OCI-LY1 (cell line): Measurements from ENCODE around the gene TBC1D9B.

Experiments used
- H2AFZ ChIP-seq: fragments of 200-600 bp; sonication (generic), shearing (Covaris generic); 2 replicates; pipeline ENCODE4 v1.6.0; 2014; ENCODE audit warnings: antibody characterized with exemption, mild to moderate bottlenecking, low read length
- H3F3A ChIP-seq: fragments of 200-600 bp; sonication (generic), shearing (Covaris generic); 2 replicates; pipeline ENCODE4 v1.6.0; 2014; ENCODE audit warnings: mild to moderate bottlenecking, antibody characterized with exemption, low read length, moderate library complexity; ENCODE audit not compliant: insufficient read depth
- H3K27ac ChIP-seq: fragments of 200-600 bp; sonication (generic); 2 replicates; pipeline ENCODE4 v1.5.1; 2014; ENCODE audit warnings: low read length, mixed run types, mild to moderate bottlenecking, low read depth; ENCODE audit not compliant: poor library complexity, severe bottlenecking
- H3K27me3 ChIP-seq: fragments of 200-600 bp; sonication (generic); 2 replicates; pipeline ENCODE4 v1.6.0; 2014; ENCODE audit warnings: antibody characterized with exemption, mild to moderate bottlenecking, low read length, moderate library complexity; ENCODE audit not compliant: insufficient read depth
- H3K36me3 ChIP-seq: fragments of 200-600 bp; sonication (generic); 2 replicates; pipeline ENCODE4 v1.6.1; 2014; ENCODE audit warnings: mild to moderate bottlenecking, antibody characterized with exemption, low read length, moderate library complexity, mixed read lengths; ENCODE audit not compliant: insufficient read depth
- H3K4me1 ChIP-seq: fragments of 200-600 bp; sonication (generic); 2 replicates; pipeline ENCODE4 v1.5.1; 2014; ENCODE audit warnings: mild to moderate bottlenecking, low read length, moderate library complexity; ENCODE audit not compliant: insufficient read depth, severe bottlenecking
- H3K4me2 ChIP-seq: fragments of 200-600 bp; sonication (generic), shearing (Covaris generic); 2 replicates; pipeline ENCODE4 v1.6.1; 2014; ENCODE audit warnings: low read length
- H3K4me3 ChIP-seq: fragments of 200-600 bp; sonication (generic); 2 replicates; pipeline ENCODE4 v1.5.1; 2014; ENCODE audit warnings: low read length, low read depth, mild to moderate bottlenecking, mixed read lengths; ENCODE audit not compliant: poor library complexity, severe bottlenecking
- H3K79me2 ChIP-seq: fragments of 200-600 bp; shearing (Covaris generic); 2 replicates; pipeline ENCODE4 v1.6.1; 2016; ENCODE audit warnings: mixed run types, low read length, mixed read lengths; ENCODE audit not compliant: insufficient read depth
- H3K9ac ChIP-seq: fragments of 200-600 bp; sonication (generic), shearing (Covaris generic); 2 replicates; pipeline ENCODE4 v1.6.1; 2014; ENCODE audit warnings: mild to moderate bottlenecking, low read length, mixed read lengths
- H3K9me2 ChIP-seq: fragments of 200-600 bp; sonication (generic), shearing (Covaris generic); 2 replicates; pipeline ENCODE4 v1.6.1; 2014; ENCODE audit warnings: low read depth, mild to moderate bottlenecking, low read length, mixed read lengths
- H3K9me3 ChIP-seq: fragments of 200-600 bp; shearing (Covaris generic); 2 replicates; pipeline ENCODE4 v1.6.1; 2014; ENCODE audit warnings: low read length, mixed read lengths
- H4K20me1 ChIP-seq: fragments of 200-600 bp; sonication (generic), shearing (Covaris generic); 2 replicates; pipeline ENCODE4 v1.6.0; 2016; ENCODE audit warnings: mild to moderate bottlenecking, low read length; ENCODE audit not compliant: insufficient read depth
- CTCF ChIP-seq: fragments of 200-600 bp; sonication (generic), shearing (Covaris generic); IDR thresholded peaks from 2 replicates; pipeline ENCODE4 v1.5.1; 2017; ENCODE audit warnings: mild to moderate bottlenecking, antibody characterized with exemption, low read length, moderate library complexity, mixed read lengths
- EZH2 ChIP-seq: fragments of 200-600 bp; sonication (generic), shearing (Covaris generic); IDR thresholded peaks from 2 replicates; pipeline ENCODE4 v1.8.0; 2017; ENCODE audit warnings: borderline replicate concordance, mixed run types, mild to moderate bottlenecking, antibody characterized with exemption, low read length, moderate library complexity, mixed read lengths

The TBC1D9B gene

GRCh38 chr5:179812997-179813607, 94.6 kb downstream of the TBC1D9B start:
- Histone ChIP-seq H4K20me1 (no peaks in the 10 kb centered on the region), H3K9ac (no peak overlapping the region), H3K4me3 (no peak overlapping the region), H3K9me2 (no peaks in the 10 kb centered on the region), H3K36me3 (peaks cover 7% of the 10 kb centered on the region; the same call in 1 of the 2 replicates), H3K27me3 (no peaks in the 10 kb centered on the region), H2AFZ (no peak overlapping the region), H3K27ac (no peak overlapping the region), H3K4me2 (no peak overlapping the region), H3K4me1 (peaks cover 11% of the 10 kb centered on the region), H3K79me2 (no peaks in the 10 kb centered on the region), H3K9me3 (no peaks in the 10 kb centered on the region), H3F3A (no peaks in the 10 kb centered on the region)
- no peak for TF ChIP-seq EZH2
- TF ChIP-seq CTCF: no peak

- H3K27me3 ChIP-seq: no peaks in the 10 kb centered on the region
- no peaks in the 10 kb centered on the region for H3K79me2 ChIP-seq
- no peaks in the 10 kb centered on the region for H3K9me3 ChIP-seq
- H3K9me2 ChIP-seq: no peaks in the 10 kb centered on the region
- peaks cover 14% of the 10 kb centered on the region for H3K4me1 ChIP-seq
- no peak overlapping the region for H3K27ac ChIP-seq
- H3K9ac ChIP-seq: no peak overlapping the region
- no peak overlapping the region for H3K4me3 ChIP-seq
- peaks cover 7% of the 10 kb centered on the region; the same call in 1 of the 2 replicates for H3K36me3 ChIP-seq
- H2AFZ ChIP-seq: no peak overlapping the region
- no peaks in the 10 kb centered on the region for H4K20me1 ChIP-seq
- no peak overlapping the region for H3K4me2 ChIP-seq
- no peaks in the 10 kb centered on the region for H3F3A ChIP-seq
- TF ChIP-seq EZH2: no peak
- no peak for TF ChIP-seq CTCF
These were observed 95.4 kb downstream of the TBC1D9B start for GRCh38 chr5:179812135-179812825.
